ENCODE data around the gene RBP5.

Gene RBP5

DNA sequence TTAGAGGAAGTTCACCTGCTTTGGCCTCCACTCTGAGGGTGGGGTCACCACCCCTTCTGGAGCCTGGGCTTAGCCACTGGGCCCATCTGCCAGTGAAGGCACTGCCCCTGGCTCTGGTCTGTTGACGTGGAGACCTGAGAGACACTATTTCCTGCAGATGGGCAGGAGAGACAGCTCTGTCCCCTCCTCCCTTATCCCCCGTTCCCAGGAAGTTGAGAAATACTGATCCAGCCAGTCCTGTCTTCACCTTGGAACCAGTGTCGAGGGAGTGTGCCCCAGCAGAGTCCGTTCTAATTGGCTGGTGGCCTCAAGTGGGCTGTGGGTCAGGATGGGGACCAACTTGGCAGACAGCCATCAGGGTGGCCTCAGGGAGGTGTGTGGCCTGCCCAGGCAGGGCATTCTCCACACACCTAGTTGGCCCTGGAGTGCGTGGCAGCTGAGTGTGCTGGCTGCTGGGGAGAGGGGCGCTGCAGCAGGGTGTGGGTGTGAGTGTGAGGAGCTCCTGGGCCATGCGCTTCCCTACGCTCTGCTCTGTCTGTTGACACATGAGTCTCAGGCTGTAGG is 26.9 kb upstream of the RBP5 start:
- H3K4me3 ChIP-seq (ENCODE audit: low read depth, low read length): no peak overlapping the region
- TF ChIP-seq, protein P1, sequence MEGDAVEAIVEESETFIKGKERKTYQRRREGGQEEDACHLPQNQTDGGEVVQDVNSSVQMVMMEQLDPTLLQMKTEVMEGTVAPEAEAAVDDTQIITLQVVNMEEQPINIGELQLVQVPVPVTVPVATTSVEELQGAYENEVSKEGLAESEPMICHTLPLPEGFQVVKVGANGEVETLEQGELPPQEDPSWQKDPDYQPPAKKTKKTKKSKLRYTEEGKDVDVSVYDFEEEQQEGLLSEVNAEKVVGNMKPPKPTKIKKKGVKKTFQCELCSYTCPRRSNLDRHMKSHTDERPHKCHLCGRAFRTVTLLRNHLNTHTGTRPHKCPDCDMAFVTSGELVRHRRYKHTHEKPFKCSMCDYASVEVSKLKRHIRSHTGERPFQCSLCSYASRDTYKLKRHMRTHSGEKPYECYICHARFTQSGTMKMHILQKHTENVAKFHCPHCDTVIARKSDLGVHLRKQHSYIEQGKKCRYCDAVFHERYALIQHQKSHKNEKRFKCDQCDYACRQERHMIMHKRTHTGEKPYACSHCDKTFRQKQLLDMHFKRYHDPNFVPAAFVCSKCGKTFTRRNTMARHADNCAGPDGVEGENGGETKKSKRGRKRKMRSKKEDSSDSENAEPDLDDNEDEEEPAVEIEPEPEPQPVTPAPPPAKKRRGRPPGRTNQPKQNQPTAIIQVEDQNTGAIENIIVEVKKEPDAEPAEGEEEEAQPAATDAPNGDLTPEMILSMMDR (IDR thresholded peaks at IDR 0.05; ENCODE audit: low read depth, low read length, missing control alignments): no peak
- DNase-seq (ENCODE audit: low read depth): no peak

- no peak overlapping the region for H3K4me3 ChIP-seq (ENCODE audit: low read depth, low read length)
- no peak for DNase-seq (ENCODE audit: low read depth)
- TF ChIP-seq, protein P1 (IDR thresholded peaks at IDR 0.05; ENCODE audit: low read depth, low read length, missing control alignments): no peak
Measured at GRCh38 chr12:7154901-7155470, 26.3 kb upstream of the RBP5 start.

DNA sequence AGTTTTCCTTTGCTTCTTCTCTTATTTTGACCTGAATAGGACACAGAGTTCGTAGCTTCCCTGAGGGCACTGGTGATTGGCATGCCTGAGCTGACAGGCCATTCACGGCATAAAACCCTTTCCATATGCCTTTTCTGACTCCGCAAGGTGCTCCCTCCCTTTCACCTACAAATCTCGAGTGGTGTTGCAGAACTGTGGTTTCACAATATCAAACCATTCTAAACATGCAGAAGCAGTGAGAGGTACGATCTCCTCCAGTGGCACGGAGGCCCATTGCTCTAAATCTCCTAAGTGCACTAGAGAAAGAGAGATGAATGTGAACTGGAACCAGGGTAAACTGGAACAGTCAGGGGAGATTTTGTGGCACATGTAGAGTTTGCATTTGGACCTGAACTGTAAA is 25.4 kb upstream of the RBP5 start:
- H3K4me3 ChIP-seq (ENCODE audit: low read depth, low read length): no peak overlapping the region
- TF ChIP-seq, protein P1 (IDR thresholded peaks at IDR 0.05; ENCODE audit: low read depth, low read length, missing control alignments): no peak
- DNase-seq (ENCODE audit: low read depth): no peak

DNA sequence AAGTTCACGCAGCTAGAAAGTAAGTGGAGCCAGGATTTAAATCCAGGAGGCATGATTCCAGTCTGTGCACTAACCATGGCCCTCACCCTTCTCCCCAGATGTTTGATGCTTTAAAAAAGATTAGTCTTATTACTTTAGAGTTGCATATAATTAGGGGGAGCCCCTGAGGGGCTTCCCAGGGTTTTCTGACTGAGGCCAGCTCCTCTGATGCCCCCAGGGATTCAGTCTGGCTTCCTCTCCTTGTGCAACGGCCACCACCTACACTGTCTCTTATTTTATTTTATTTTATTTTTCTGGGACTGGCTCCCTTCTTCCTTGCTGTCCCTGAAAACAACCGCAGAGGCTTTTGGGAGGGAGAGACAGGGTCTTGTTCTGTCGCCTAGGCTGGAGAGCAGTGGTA is 24.1 kb upstream of the RBP5 start:
- DNase-seq (ENCODE audit: low read depth): no peak
- no peak overlapping the region for H3K4me3 ChIP-seq (ENCODE audit: low read depth, low read length)
- TF ChIP-seq, protein P1 (IDR thresholded peaks at IDR 0.05; ENCODE audit: low read depth, low read length, missing control alignments): no peak

DNA sequence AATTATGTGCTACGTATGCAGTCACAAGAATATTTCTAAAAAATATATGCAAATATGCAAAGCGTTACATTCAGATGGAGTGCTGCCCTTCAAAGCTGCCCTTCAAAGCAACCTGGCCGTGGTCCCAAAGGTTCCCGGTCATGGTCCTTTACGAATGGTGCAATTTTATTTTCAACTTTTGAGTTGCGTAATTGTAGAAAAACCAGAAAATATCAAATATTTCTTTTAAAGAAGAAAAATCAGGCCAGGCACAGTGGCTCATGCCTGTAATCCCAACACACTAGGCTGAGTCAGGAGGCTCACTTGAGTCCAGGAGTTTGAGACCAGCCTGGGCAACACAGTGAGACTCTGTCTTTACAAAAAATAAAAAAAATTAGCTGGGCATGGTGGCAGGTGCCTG is 22.8 kb upstream of the RBP5 start:
- TF ChIP-seq, protein P1 (IDR thresholded peaks at IDR 0.05; ENCODE audit: low read depth, low read length, missing control alignments): no peak
- no peak overlapping the region for H3K4me3 ChIP-seq (ENCODE audit: low read depth, low read length)
- DNase-seq (ENCODE audit: low read depth): no peak

GRCh38 chr12:7150841-7151240 is 22.2 kb upstream of the RBP5 start:
- no peak overlapping the region for H3K4me3 ChIP-seq (ENCODE audit: low read depth, low read length)
- TF ChIP-seq, protein P1 (IDR thresholded peaks at IDR 0.05; ENCODE audit: low read depth, low read length, missing control alignments): no peak
- no peak for DNase-seq (ENCODE audit: low read depth)

- DNase-seq (ENCODE audit: low read depth): no peak
- no peak overlapping the region for H3K4me3 ChIP-seq (ENCODE audit: low read depth, low read length)
- TF ChIP-seq, protein P1 (IDR thresholded peaks at IDR 0.05; ENCODE audit: low read depth, low read length, missing control alignments): no peak
Measured at GRCh38 chr12:7150356-7150755, 21.7 kb upstream of the RBP5 start.
